MM.1S (cell line): ENCODE measurements around the gene OGFOD3.

Source experiments
- EZH2 ChIP-seq: fragments of 300-600 bp; sonication (generic); optimal IDR thresholded peaks from 2 replicates; pipeline ENCODE3; 2017; ENCODE audit warnings: low read depth, mild to moderate bottlenecking, antibody characterized with exemption, low read length, mixed read lengths
- TF ChIP-seq, protein P1 (sequence below): fragments of 300-600 bp; sonication (generic); IDR thresholded peaks from 2 replicates; pipeline ENCODE4 v1.5.1; 2016; ENCODE audit warnings: antibody characterized with exemption, low read length, mixed read lengths

GRCh38 chr17:82411396-82412053, 6.9 kb downstream of the OGFOD3 start:
- TF ChIP-seq EZH2 = no peak
- TF ChIP-seq, protein P1, sequence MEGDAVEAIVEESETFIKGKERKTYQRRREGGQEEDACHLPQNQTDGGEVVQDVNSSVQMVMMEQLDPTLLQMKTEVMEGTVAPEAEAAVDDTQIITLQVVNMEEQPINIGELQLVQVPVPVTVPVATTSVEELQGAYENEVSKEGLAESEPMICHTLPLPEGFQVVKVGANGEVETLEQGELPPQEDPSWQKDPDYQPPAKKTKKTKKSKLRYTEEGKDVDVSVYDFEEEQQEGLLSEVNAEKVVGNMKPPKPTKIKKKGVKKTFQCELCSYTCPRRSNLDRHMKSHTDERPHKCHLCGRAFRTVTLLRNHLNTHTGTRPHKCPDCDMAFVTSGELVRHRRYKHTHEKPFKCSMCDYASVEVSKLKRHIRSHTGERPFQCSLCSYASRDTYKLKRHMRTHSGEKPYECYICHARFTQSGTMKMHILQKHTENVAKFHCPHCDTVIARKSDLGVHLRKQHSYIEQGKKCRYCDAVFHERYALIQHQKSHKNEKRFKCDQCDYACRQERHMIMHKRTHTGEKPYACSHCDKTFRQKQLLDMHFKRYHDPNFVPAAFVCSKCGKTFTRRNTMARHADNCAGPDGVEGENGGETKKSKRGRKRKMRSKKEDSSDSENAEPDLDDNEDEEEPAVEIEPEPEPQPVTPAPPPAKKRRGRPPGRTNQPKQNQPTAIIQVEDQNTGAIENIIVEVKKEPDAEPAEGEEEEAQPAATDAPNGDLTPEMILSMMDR = no peak
